ENCODE measurements around the gene VKORC1.

GRCh38 chr16:31108794-31109558 lies 14.4 kb upstream of the VKORC1 start:
- no peak for TF ChIP-seq MAX (IDR thresholded peaks at IDR 0.05; ENCODE audit: low read depth)
- TF ChIP-seq SMC3 (IDR thresholded peaks at IDR 0.05; ENCODE audit: low read depth, low read length) = no peak
- TF ChIP-seq RAD21 (IDR thresholded peaks at IDR 0.05; ENCODE audit: low read length) = no peak
- TF ChIP-seq EZH2phosphoT487 (IDR thresholded peaks at IDR 0.05; ENCODE audit: borderline replicate concordance, low read depth) = no peak
- no peak for TF ChIP-seq CTCF (IDR thresholded peaks at IDR 0.05)
- no peak for TF ChIP-seq CHD2 (IDR thresholded peaks at IDR 0.05; ENCODE audit: low read length, partially characterized antibody)
- TF ChIP-seq JUND (IDR thresholded peaks at IDR 0.05) = no peak
- TF ChIP-seq NRF1 (IDR thresholded peaks at IDR 0.05; ENCODE audit: low read depth, low read length) = no peak
- TF ChIP-seq USF2 (IDR thresholded peaks at IDR 0.05; ENCODE audit: borderline replicate concordance, low read depth, low read length) = no peak
- no peak for TF ChIP-seq FOXJ3 (CRISPR knock-in tag; IDR thresholded peaks at IDR 0.05)

Measured in SK-N-SH (cell line).